Activated T-cell treated with anti-CD3 and anti-CD28 coated beads for 48 hours (primary cell): ENCODE results near the gene NIPA2.
"Not testable (repeated sequence)": the region's sequence is repeated elsewhere in the genome, so short reads cannot be mapped to it uniquely, and the experiment has no call there.

ENCODE experiments used
- DNase-seq: peaks from one replicate; pipeline ENCODE4 v3.0.0-alpha.2; 2020; ENCODE audit warnings: low read depth

The NIPA2 gene

DNA sequence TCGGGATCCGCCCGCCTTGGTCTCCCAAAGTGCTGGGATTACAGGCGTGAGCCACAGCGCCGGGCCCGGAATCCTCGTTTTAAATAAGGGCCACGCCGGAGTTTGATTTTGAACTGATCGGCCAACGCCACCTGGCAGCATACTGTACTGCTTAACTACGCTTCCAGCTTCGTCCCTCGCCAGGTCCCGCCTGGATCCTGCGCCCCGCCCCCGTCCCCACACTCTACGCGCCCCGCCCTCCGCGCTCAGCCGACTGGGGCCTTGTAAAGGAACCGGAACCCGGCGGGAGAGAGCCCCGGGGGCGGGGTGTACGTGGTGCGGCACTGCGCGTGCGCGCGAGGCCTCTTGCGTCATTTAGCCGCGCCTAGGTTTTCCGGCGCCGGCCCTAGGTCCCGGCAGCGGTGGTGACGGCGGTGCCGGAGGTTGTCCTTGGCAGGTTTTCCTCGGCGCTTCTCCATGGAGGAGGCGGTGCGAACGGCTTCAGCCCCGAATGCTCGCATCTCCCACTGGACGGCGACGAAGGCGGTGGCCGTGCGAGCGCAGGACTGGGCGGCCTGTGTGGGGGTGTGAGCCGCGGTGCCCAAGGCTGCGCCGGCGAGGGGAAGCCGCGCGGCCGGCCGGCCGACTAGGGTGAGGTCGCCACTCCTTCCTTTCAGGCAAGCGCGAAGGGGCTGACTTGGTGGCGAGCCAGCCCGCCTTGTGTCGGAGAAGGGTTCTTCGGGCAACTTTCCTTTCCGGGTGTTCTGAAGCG is at the start of gene NIPA2:
Gene NIPA2, plus strand, starts transcription at position 375 of the 751 bp plus-strand sequence. CDS start 13,066 bp downstream, outside the sequence.
- peak; percentile 99 for DNase-seq

DNA sequence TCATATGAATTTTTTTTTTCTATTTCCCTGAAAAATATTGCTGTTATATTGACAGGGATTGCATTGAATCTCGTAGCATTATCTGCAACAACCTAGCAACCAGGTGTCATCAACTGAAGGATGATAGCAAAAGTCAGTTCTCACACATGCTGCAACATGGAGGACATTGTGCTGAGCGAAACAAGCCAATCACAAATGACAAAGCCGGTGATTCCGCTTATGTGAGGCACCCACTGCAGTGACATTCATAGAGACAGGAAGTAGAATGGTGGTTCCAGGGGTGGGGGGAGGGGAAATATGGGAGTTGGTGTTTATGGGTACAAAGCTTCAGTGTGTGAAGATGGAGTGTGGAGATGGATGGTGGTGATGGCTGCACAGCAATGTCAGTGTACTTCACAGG is 44.4 kb upstream of the NIPA2 start:
- DNase-seq = no peak

DNA sequence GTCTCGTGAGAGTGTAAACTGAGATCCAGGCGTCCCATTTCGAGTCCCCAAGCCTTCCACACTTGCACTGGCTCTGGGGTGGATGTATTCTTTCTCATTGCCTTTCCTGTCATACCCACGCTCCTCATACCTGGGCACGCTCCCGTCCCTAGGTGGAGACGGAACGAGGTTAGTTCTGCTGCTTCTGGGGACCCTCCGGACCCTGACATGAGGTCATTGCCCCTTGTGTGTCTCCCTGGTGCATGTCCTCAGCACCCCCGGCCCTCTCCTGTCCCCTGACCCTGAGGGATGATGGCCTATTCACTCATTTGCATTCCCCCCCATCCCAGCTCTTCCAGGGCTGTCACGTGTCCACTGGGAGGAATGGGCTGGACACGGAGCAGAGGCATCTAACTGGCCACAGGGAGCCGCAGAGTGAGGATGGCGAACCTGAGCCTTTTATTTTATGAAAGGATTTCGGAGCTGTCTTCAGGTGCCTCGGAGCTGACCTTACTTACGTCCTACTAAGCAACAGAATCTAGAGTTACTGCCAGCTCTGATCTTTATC is 43.8 kb upstream of the NIPA2 start:
- DNase-seq = no peak

DNA sequence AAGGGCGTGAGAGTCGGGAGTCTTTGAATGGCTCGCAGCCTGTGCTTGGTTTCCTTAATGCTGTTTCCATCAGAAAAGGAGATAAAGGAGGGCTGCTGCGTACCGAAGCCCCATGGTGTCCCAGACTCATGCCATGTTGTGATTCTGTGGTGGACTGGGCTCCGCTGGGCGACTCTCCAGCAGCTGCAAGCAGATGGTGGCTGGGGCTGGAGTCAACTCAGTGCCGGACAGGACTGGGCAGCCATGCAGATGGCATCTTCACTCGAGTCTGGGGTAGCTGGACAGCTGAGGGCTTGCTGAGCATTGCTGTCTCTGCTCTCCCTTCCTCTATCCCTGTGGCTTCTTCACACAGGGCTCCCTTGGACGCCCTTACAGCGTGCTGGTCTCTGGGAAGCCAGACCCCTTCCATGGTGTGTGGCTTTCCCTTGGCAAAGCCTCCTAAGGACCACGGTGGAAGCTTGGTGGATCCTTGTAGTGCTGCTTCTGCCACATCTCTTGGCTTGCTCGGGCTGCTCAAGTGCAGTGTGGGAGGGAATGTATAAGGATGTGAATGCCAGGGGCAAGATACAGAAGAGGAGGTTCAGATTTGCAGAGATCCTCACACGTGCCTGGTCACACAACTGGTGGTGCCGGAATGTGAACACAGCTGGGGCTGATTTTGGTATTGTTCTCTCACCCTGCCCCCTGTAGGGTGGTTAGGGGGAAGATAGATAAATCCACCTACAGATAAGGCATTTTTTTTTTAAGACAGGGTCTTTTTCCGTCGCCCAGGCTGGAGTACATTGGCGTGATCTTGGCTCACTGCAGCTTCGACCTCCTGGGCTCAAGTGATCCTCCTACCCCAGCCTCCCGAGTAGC is 43.0 kb upstream of the NIPA2 start:
- no peak for DNase-seq

DNA sequence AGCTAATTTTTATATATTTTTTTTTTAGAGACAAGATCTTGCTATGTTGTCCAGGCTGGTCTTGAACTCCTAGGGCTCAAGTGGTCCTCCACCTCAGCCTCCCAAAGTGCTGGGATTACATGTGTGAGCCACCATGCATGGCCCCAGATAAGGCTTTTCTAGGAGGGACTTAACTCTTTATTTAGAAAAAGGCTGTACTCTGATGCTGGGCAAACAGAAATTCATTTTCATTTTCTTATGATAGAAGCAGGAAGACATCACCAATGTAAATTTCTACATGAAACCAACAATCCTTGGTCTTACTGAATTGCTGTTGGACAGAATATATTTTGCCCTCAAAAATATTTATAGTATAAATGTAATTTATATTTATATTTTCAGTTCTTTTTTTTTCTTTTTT is 42.4 kb upstream of the NIPA2 start:
- DNase-seq = no peak

DNA sequence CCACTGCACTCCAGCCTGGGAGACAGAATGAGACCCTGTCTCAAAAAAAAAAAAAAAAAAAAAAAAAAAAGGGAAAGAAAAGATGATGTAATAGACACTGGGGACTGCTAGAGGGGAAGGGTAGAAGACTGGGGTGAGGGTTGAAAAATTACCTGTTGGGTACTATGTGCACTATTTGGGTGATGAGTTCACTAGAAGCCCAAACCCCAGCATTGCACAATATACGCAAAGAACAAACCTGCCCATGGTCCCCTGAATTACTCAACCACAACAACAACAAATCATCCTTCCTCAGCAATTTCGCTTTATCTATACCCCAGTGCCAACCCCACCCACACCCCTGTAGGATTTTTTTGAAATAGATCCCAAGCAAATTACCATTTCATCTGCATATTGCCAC is 38.6 kb upstream of the NIPA2 start:
- no peak for DNase-seq

DNA sequence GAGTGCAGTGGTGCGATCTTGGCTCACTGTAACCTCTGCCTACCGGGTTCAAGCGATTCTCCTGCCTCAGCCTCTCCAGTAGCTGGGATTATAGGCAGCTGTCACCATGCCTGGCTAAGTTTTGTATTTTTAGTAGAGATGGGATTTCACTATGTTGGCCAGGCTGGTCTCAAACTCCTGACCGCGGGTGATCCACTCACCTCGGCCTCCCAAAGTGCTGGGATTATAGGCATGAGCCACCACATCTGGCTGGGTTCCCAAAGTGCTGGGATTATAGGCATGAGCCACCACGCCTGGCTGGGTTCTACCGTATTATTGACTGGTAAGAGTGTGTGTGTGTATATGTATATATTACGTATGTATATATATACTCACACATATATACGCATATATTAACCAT is 35.5 kb upstream of the NIPA2 start:
- not testable (repeated sequence) for DNase-seq

DNA sequence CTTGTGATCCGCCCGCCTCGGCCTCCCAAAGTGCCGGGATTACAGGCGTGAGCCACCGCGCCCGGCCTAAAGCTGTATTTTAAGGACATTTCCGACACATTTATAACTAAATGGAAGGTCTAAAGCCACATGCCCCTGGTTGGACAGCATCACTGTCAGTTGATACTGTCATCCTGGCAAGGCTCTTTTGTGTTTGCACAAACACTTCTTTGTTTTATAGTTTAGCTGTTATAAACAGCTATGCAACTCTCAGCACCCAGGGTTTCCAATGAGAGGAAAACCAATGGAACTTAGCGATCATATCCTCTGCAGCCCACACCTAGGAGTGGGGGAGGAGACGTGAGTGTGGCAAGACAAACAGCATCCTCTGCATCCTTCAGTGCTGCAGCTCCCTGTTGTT is 32.3 kb upstream of the NIPA2 start:
- no peak for DNase-seq

DNA sequence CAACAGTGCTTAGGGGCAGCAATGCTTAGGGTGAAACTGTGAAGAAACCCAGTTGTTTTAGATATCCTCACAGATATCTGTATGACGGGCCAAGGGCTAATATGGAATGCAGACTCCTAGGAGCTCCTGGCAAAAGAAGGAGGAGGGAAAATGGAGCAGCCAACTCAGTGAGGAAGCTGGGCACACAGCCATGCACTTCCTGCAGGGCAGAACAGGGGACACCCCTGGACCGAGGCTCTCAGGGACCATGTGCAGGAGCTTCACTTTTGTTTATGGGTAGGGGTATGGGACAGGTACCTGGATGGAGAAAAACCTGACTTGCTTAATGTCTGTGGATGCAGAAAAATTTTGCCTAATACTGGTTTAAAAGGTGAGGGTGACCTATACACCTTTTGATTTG is 31.8 kb upstream of the NIPA2 start:
- no peak for DNase-seq

DNA sequence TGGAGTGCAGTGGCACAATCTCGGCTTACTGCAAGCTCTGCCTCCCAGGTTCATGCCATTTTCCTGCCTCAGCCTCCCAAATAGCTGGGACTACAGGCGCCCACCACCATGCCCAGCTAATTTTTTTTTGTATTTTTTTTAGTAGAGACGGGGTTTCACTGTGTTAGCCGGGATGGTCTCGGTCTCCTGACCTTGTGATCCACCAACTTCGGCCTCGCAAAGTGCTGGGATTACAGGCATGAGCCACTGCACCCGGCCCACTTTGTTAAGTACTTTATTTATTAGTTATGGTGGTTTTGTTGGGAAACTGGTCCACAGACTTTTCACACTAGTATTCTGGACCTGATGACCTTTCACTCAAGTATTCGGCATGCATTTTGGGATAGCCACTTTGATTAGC is 30.6 kb upstream of the NIPA2 start:
- DNase-seq = not testable (repeated sequence)

DNA sequence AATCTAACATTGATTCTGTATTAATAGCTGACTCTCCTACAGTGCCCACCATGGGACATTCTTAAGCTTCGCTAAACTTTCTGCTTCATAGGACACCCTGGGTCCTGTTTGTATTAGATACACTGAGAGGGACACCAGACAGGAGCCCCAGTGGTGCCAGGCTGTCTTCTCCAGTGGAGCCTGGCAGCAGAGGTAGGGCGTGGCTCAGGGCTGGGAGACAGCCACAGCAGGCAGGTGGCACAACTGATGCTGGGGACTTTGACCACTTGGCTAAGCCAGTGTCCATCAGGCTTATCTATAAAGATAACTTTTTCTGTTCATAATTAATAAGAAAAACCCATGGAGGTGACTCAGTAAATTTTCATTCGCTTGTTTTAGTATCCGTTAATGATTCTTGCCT is 30.2 kb upstream of the NIPA2 start:
- no peak for DNase-seq

DNA sequence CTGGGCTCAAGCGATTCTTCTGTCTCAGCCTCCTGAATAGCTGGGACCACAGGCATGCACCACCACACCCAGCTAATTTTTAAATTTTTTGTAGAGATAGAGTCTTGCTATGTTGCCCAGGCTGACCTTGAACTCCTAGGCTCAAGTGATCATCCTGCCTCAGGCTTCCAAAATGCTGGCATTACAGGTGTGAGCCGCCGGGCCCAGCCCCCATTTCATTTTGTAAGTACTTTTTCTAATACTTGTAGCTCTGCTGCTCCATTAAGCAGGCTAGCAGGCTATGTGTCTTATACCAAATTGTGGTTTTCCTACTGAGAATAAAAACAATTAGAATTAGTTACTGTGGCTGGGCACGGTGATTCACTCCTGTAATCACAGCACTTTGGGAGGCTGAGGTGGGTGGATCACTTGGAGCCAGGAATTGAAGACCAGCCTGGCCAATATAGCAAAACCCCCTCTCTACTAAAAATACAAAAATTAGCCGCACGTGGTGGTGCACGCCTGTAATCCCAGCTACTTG is 29.6 kb upstream of the NIPA2 start:
- DNase-seq = no peak

DNA sequence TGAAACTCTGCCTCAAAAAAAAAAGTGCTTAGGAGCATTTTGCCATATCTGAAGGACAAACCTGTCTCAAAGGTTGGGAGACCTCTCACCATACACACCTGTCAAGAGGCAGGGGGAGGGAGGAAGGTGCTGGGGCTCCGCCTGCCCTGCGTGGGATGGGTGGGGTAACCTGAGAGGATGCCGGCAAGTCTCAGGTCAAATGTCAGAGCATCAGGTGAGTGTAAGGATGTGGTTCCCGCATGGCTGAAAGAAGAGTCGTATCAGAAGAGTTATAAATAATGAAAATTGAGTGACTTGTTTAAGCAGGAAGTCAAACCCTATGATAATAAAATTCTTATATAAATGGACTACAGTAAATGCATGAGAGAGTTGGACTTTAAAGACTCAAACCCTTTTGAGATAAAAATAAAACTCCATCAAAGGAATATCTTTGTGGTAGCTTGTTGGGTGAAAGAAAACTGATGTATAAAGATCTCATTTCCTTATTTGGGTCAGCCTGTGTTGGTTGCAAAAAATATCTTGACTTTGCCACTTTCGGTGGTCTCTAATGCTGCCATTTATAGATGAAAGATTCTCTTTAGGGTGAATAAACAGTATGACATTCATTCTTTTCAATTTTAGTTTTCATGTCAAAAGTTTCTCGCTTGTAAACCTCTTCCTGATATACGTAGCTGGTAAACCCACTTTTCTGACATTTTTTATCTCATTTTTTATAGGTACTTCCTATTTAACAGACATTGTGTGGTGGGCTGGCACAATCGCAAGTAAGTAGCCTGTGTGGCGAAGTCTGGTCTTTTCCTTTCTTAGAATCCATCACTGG is 28.2 kb upstream of the NIPA2 start:
- no peak for DNase-seq

DNA sequence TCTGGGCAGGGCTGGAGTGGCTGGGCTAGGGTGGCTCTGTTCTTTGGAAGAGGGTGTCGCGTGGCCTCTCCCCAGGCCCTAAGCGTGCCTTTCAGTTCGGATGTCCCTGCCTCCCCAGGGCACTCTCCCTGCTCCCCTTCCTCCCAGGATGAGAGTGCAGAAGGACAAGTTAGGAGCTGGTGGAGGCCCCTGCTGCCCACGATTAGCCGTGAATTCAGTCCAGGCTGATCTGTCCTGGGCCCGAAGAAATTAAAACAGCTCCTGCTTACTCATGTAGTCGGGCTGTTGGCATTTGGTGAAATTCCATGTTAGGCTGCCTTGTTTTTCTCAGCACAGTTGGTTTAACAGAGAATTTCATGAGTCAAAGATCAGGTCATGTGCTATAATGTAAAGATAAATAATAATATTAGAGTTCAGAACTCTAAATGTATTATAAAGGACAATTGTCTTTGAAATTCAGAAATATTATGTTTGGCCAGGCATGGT is 27.6 kb upstream of the NIPA2 start:
- no peak for DNase-seq

DNA sequence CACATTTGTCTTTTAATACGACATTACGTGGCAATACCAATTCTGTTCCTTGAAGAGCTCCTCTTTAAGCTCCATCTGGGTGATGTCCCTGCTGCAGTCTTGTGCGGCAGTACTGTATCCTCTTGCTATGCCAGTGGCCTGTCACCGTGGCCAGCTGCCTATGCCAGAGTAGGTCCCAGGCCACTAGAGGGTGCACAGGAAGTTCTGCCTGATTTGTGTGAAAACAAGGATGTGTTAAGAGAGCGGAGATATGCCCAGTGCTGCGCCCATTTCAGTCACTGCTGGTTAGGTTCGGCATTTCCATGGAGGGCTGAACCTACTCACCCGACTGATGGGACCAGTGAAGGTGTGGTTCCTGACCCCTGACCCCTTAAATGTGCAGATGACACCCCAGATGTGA is 26.8 kb upstream of the NIPA2 start:
- no peak for DNase-seq

DNA sequence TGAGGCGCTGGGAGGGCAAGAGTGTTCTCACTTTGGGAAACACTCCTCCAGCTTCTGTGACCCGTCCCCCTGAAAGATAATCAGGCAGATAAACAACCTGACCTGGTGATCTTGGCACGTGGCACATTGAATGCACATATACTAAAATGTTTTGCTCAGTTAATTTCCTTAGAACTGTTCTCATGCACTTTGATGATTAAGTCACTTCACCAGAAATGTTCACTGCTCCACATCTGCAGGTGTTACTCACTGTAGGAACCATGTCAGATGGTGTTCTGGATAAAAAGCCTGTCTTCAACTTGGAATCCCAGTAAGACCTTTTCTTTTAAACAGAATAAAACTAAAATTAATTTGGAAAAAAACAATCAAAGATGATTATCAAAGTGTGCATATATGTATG is 24.6 kb upstream of the NIPA2 start:
- DNase-seq = no peak

DNA sequence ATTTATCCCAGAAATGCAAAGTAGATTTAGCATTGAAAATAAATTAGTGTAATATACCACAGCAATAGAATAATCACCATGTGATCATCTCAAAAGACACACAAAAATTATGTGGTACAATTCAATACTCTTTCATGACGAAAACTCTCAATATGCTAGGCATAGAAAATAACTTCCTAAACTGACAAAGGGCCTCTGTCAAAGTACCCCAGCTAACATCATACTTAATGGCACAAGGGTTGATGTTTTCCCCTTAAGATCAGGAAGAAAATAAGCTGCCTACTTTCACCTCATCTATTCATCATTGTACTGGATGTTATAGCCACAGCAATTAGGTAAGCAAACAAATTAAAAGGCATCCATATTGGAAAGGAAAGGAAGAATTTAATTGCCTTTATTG is 22.7 kb upstream of the NIPA2 start:
- no peak for DNase-seq

DNA sequence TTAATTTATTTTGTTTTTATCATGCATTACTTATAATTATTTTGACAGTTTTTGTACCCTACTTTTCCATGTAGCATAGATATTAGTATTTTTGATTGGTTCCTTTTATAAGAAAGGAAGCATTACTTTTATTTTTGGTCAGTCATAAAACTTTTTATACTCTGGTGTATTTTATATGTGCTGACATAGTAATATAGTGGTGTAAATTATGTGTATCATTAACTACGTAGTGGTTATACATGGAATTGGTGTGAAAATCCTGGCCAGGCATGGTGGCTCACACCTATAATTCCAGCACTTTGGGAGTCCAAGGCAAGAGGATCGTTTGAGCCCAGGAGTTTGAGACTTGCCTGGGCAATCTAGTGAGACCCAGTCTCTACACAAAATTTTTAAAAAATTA is 18.8 kb upstream of the NIPA2 start:
- no peak for DNase-seq

DNA sequence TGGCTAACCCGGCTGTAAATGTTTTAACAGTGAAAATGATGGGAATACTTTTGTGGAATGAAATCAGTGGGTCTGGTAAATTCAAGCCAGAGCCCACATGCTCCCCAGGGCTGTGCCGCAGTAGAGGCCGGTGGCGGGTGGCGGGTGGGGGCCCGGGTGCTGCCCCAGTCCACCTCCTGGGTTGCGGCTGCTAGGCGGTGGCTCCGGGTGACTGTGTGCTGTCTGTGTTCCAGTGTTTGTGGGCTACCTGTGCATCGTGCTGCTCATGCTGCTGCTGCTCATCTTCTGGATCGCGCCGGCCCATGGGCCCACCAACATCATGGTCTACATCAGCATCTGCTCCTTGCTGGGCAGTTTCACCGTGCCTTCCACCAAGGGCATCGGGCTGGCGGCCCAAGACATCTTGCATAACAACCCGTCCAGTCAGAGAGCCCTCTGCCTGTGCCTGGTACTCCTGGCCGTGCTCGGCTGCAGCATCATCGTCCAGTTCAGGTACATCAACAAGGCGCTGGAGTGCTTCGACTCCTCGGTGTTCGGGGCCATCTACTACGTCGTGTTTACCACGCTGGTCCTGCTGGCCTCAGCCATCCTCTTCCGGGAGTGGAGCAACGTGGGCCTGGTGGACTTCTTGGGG is 14.9 kb upstream of the NIPA2 start:
- no peak for DNase-seq

DNA sequence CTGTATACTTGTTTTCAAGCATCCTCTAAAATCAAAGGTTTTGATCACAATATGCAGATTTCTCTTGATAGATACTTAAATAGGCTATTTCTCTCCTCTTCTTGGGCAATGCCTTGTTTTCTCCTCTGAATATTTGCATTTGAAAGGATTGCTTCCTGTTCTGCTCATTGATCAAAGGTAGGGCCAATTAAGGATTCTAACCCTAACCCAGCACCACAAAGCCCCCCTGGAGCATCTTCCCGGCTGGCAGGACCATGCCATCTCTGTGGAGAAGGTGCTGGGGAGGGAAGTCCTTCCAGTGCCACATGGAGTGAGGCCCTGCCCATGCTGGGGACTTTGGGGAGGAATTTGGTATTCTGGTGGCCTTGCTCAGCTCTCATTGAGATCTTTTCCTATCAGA is 11.3 kb upstream of the NIPA2 start:
- no peak for DNase-seq

DNA sequence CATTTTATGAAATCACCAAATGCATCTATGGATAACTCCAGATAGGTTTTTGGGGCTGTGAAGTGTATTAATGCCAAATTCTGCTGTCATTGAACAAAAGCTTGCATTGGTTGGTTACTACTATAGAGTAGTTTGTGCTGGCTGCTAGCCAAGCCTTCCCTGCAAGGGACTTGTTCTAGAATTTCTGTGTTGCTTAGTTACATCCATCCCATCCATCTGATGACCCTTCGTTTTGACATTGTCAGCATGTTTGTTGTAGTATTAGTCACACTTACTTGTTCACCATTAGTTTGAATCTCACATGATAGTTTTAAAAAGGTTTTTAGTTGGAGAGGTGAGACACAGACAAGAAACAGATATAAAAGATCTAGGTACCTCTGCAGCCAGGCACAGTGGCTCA is 7.0 kb upstream of the NIPA2 start:
- DNase-seq = no peak
